OCI-LY3 (cell line): ENCODE data around the gene DISP3.

ENCODE experiments used
- CTCF ChIP-seq: fragments of 200-600, 300-600 bp; sonication (generic); IDR thresholded peaks from 2 replicates; pipeline ENCODE4 v1.5.1; 2014; ENCODE audit warnings: antibody characterized with exemption, low read length, low read depth
- EZH2phosphoT487 ChIP-seq: fragments of 200-600 bp; shearing (Covaris generic); IDR thresholded peaks from 2 replicates; pipeline ENCODE4 v1.6.1; 2018; ENCODE audit warnings: antibody characterized with exemption, mixed run types, low read depth

DNA sequence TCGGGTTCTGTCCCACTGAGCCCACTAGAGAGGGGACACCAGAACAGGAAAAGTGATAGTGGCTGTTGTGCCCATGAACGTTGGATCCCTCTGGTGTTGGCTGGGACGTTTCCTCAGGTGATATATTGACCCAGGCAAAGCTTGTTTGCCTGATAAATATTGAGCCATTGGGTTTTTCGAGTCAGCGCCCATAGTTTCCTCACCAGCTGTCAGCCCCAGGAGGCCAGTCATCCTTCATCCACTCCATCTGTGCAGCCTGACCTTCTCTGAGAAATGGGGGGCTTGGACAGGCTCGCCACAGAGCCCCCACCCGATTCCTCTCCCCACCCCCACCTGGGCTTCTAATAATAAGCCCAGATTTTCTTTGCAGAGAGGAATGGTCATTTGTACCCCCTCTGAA lies 13.3 kb downstream of the DISP3 start:
- TF ChIP-seq CTCF (no peak), EZH2phosphoT487 (no peak)
